NCI-H2171 (cell line): ENCODE data around the gene DLL1.
"Not testable (repeated sequence)": the region's sequence is repeated elsewhere in the genome, so short reads cannot be mapped to it uniquely, and the experiment has no call there.

ENCODE experiments used
- DNase-seq: peaks from one replicate; lab custom pipeline; 2025; lab: John Stamatoyannopoulos, UW

Gene DLL1, protein sequence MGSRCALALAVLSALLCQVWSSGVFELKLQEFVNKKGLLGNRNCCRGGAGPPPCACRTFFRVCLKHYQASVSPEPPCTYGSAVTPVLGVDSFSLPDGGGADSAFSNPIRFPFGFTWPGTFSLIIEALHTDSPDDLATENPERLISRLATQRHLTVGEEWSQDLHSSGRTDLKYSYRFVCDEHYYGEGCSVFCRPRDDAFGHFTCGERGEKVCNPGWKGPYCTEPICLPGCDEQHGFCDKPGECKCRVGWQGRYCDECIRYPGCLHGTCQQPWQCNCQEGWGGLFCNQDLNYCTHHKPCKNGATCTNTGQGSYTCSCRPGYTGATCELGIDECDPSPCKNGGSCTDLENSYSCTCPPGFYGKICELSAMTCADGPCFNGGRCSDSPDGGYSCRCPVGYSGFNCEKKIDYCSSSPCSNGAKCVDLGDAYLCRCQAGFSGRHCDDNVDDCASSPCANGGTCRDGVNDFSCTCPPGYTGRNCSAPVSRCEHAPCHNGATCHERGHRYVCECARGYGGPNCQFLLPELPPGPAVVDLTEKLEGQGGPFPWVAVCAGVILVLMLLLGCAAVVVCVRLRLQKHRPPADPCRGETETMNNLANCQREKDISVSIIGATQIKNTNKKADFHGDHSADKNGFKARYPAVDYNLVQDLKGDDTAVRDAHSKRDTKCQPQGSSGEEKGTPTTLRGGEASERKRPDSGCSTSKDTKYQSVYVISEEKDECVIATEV

DNA sequence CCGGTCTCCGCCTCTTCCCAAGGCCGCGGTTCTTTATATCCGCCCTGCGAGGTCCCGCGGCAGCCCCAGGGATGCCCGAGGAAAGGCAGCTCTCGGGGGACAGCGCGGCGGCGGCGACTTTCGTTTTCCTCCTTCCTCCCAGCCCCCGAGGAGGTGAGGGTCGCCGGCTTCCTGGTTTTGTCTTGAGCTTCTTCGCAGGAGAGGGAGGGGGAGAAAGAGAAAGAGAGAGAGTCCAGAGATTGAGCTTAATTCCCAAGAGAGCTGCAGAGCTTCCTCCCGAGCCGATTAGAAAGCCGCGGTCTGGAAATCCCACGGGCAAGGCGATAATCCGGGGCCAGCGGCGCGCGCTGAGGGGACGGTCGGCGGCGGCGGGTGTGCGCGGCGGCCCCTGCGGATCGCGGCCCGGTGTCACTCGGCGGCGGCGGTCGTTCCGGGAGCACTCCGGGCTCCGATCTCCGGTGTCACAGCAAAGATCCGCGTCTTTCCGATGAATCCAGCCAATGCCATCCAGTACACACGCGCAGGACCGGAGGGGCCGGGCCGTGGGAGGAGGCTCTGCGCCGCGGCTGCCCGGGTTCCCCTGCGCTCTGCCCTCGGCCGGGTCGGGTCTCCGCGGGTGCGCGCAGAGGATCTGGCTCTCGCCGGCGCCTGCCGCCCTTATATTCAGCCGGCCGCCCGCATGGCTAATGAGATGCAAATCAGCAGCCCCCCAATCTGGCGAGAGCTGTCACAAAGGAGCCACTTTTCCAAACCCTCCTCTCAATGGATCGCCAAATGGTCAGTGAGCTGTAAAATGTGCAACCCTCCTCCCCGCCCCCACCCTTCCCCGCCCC, at the start of gene DLL1:
TSS of gene DLL1 (minus strand) at position 783 of the 833 bp plus-strand sequence. CDS start 939 bp downstream, outside the sequence.
- DNase-seq: peak; percentile 41

DNA sequence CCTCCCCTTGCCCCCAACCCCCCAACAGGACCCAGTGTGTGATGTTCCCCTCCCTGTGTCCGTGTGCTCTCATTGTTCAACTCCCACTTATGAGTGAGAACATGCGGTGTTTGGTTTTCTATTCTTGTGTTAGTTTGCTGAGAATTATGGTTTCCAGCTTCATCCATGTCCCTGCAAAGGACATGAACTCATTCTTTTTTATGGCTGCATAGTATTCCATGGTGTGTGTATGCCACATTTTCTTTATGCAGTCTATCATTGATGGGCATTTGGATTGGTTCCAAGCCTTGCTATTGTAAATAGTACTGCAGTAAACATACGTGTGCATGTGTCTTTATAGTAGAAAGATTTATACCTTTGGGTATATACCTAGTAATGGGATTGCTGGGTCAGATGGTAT, 44.3 kb upstream of the DLL1 start:
- not testable (repeated sequence) for DNase-seq

DNA sequence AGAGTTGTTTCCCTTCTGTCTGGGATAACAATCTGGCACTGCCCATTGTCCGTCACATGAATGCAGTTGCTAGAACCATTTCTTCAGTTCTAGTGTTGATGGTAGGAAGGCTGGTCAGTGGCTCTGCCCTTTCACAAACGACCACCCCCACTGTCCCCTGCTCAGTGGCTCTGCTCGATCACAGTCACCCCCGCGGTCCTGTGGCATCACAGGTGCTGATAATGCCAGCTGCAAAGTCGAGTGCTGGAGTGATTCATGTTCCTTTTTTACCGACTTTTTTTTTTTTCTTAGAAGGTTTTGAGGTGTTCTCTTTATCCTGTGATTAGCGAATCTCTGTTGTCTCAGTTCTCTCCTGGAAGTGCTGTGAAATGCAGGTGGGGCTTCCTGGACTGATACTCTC, 38.4 kb upstream of the DLL1 start:
- DNase-seq: no peak

DNA sequence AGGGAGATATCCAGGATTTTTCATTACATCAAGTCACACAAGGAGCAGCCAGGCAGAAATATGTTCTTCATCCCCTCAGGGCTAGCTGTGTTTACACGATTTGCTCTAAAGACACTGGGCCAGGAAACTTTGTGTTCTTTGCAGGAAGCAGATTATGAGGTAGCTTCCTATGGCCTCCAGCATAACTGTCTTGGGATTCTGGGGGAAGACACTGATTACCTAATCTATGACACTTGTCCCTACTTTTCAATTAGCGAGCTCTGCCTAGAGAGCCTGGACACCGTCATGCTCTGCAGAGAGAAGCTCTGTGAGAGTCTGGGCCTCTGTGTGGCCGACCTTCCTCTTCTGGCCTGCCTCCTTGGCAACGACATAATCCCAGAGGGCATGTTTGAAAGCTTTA, 26.8 kb upstream of the DLL1 start:
- no peak for DNase-seq

DNA sequence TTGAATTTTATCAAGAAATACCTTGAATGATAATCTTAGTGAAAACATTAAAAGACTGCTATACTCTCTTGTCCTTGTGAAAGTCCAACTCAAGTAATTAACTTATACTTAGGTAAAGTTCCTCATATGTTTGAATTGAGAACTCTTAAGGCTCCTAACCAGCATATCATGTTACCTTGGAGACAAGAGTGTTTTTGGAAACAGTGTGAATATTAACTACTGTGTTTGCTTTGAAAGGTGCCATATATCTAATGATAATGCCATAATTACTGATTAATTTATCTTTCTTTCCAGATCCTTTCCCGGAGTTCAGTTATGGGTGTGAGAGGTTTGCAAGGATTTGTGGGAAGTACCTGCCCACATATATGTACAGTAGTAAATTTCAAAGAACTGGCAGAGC, 26.2 kb upstream of the DLL1 start:
- no peak for DNase-seq

DNA sequence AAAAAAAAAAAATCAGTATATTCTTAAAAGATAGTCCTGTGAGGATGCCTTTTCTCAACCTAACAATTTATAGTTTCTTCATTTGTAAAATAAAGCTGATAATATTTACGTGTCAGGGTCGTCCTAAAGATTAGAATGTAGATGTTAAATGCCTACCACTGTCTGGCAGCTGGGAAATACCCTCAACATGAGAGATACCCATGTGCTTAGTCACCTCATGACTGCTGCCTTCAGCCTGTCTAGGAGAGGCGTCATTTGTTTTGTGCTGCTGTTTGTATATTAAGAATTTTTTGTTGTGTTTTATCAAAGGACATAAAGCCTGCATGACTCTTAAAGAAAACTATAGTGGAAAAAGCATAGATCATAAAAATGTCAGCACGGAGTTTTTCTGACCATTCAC, 25.2 kb upstream of the DLL1 start:
- DNase-seq: no peak

DNA sequence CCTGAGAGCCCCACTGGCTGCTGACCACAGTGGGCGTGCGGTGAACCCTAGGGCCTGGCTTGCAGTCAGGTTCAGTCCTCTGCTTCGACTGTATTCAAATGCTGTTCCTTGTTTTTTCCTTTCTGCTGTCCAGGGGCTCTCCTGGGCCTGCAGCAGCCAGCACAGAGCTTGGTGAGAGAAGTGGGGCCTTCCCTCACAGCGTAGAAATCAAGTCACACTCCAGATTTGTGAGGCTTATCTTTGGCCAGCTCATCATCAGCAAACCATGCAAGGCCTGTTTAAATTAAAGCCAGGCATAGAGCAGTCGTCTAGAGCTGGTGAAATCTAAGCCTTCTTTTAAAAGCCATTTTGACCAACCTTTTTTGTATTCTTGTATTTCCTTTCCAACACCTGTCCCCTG, 24.1 kb upstream of the DLL1 start:
- no peak for DNase-seq

DNA sequence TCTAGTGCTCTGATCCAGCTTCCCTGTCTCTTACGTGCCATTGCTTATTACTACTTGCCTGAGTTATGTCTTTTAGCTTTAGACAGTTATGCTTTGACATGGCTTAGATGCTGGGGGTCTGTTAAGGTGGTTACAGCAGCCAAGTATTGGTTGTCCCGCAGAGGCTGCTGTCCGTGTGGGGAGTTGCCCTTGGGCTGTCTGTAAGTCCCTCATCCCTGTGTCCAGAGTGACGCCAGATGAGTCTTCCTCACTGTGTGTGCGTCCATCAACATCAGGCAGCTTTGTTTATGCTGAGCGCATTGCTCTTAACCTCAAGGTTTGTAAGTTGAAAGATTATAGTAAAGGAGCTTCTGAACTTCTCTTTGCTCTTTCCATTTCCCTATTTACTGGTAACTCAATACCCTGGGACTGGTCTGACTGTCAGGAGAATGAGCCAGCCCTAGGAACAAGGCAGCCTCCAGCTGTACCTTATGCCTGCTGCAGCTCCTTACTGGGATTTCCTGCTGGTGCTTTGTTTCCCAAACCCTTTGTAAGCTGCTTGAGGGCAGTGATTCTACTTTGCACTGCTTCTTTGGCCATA, 22.9 kb upstream of the DLL1 start:
- DNase-seq: no peak

DNA sequence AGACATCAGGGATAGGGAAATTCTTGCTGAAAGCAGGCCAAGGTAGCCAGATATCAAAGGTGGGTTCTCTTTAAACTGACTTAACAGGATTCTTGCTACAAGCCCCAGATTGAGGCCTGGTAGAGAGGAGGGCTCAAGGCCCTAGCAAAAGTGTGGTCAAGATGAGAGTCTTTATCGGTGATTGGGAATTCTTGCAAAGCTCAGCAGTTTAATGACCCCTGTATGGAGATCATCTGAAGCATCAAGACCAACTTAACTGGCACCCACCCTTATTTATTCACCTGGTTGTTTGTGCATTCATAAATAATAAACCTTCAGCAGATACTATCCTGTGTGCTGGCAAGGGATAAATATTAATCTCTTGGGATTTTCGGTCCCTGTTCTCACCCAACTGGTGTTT, 22.0 kb upstream of the DLL1 start:
- no peak for DNase-seq

DNA sequence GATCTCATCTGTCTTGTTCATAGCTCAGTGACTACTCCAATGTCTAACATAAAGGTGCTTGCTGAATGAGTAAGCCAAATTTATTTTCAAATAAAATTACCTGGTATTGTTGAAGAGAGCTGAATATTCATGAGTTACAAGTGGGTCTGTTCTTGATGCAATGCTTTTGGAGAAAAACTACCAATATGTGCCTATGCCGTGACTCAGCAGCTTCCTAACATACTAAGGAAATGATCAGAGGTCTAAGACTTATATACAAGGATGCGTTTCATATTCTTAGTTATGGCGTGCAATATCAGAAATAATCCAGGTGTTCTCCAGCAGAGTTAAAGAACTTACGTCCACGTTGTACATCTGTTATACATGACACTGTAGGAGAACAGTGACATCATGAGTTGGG, 20.8 kb upstream of the DLL1 start:
- no peak for DNase-seq

DNA sequence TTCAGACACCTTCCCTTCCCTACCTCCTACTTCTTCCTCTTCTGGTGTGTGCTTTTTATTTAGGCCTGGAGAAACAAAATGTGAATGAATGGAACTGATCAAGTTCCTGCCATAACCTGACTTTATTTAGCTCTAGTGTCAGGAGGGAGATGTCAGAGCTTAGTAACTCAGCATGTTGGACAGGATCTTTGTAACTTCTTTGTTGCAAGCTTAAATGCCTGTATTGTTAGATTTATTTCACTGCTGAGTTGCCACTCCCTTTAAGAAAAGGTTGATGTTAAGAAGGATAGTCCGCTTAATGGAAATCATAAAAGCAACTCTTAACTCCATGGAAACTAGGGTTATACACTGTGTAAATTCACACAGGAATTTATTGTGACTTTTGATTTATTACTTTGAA, 17.9 kb upstream of the DLL1 start:
- DNase-seq: no peak

DNA sequence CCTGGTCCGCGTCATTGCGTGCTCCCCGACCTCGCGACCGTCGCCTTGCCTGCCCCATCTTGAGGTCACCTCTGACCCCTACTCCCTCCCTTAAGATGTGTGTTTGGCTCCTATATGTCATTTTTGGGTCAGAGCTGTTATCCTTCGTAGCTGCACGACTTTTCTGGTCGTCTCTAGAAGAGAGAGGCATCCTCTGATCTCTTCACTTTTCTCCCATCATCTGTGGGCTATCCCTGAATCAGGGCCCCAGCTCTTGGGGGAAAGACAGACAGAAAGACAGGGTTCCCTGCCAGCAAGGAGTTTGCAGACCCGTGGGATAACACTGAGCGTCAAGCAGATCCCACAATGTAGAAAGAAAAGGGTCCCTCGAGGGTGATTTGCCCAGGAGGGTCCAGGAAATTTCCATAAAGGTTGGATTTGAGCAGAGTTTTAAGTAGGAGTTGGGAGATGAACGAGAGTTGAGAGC, 16.2 kb upstream of the DLL1 start:
- DNase-seq: no peak

DNA sequence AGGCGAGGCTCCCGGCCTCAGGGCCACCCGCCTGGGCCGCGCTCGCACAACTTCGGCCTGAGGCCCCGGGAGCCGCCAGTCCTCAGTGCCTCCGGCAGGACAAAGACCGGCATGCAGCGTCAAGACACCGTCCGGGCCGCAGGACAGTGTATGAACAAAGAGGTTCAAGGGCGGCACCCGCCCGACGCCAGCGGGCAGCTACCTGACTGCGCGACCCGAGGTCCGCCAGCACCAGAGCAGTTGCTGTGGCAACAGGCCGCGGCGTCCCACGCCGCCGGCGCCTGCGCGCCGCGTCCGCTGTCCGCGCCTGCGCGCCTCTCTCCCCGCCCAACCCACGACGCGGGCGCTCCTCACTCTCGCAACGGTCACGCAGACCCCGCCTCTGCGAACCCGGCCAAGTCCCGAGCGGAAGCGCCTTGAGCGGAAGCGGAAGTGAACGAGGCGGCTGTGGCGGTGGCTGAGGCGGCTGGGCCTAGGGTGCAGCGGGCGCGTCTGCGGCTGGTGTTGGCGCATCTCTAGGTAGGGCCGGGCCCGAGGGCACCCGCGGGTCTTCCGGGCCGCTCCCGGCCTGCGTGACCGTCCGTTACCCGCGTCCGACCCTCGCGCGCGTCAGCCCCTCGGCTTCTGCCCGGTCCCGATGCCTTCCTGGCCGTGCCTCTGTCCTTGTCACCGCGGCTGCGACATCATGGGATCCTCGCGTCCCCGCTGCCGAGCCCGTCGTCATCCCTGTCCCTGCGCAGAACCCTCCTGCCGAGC, 15.6 kb upstream of the DLL1 start, which contains the start of gene FAM120B:
TSS of gene FAM120B (plus strand) at position 435 of the 756 bp plus-strand sequence. CDS start 10,633 bp downstream, outside the sequence.
- DNase-seq: peak; percentile 93

DNA sequence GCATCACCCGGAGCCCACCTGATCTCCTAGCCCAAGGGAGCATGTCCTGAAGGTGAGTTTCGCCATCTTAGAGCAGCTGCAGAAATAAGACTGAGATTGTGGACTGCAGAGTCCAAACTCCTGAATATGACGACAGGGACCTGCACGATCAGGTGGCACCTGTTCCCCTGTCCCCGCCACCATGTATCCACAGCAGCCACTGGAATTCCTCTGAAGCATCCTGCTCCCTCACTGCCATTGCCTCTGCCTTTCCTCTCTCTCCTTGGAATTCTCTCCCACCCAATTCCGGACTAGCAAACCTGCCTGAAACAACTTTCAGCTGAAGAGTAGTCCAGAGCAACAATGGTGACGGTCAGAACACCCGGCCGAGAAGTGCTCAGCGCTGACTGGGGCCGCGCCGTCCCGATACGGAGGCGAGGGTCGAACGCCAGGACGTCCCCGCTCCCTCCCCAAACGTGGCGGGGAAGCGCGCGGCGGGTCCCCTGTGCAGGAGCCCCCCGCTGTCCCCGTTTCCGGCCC, 15.0 kb upstream of the DLL1 start:
- DNase-seq: no peak

DNA sequence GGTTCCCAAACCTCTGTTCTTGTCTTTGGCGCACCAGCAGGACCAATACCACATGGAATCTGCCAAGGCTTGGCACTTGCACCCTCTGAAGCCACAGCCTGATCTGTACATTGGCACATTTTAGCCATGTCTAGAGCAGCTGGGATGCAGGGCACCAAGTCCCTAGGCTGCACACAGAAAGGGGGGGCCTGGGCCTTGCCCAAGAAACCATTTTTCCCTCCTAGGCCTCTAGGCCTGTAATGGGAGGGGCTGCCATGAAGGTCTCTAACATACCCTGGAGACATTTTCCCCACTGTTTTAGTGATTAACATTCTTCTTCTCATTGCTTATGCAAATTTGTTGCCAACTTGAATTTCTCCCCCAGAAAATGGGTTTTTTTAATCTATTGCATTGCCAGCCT, 10.3 kb upstream of the DLL1 start:
- no peak for DNase-seq

DNA sequence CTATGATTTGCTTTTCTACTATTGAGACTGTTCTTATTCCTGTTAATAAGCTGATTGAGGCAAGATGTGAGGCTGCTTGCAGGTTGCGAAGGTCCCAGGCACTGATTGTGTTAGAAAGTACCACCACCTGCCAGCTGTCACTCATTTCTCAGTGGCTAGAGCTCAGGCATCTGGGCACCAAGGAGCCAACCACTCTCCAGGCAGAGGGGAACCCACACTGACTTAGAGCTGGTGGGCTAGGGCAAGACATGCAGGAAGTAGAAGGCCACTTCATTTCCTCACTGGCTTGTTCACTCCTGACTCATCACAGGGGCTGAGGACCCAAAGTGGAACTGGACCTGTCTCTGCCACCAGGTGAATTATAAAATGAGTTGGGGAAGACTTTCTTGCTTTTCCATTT, 7.8 kb upstream of the DLL1 start:
- no peak for DNase-seq

DNA sequence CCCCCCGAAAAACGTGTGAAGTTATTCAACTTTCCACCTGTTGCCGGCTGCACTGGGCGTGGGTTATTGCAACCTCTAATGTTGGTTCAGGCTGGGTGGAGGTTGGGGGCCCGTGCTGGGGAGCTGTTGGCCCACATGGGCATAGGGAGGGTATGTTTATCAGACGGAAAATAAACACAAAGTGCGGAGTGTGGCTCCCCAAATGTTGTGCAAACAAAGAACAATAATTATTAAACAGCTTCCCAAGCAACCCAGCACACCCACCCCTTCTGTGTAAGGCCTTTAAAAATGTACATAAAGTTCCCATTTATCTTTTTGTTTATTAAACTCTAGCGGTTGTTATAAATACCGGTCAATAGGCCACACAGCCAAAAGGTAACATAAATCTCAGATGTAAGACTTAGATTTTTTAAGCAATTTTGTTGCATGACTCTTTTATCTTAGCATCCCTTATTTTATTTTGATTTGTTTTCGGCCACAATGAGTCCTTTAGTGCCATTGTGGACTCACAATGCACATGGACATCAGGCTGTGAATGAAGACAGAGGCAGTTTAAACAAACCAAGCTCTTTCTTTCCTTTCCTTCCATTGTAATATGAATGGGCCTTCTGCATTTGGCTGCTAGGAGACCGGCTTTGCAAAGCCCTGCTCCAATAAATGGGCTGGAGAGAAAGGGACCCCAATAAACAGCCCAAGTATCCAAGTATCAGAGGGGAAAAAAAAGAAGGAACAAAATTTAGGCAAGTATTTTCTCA, 6.9 kb upstream of the DLL1 start:
- DNase-seq: no peak

DNA sequence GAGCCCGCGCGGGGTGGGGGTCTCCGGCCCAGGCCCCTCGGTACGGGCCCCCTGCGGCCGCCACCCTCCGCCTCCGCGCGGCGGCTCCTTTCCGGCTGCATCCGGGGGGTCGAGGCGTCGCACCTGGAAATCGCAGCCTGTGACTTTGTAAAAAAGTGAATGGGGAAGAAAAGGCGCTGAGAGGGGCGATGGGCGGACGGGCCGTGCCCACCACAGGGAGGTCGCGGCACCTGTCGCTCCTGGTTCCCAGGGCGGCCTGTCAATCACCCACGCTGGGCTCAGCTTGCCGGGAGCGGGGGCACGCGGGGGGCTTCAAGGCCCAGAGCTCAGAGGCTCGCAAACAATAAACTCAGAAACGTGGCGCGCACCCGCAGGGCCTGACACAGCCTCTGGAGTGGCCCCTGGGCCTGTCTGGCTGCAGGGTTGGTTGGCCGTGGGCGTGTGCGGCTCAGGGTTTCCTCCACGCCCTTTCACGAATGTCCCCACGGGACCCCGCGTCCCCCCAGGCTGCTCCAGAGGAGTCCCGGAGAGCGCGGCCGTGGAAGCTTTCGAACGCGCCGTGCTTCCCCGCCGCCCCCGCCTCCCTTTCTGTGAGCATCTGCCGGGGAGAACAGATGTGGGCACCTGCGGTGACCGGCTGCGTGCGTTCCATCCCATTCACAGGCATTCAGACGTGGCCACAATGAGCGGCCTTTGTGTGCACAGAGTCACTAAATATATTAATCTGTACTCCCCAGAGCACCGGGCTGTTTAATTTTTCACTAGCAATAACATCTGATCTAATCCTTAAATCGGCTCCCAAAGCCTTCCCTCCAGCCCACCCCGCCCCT, 6.1 kb upstream of the DLL1 start:
- DNase-seq: no peak

DNA sequence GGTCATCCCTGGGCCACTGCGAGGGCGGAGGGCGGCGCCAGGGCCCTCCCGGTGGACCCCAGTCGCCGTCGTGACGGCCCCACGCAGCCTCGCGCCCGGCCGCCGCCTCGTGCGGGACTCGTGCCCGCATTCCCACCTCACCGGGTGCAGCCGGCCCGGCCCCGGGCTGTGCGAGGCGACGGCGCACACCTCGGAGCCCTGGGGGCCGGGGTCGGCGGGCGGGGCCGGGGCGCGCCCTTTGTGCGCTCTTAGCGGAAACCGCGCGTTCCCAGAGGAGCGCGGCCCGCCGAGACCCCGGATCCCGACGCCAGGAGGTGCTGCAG, 5.5 kb upstream of the DLL1 start:
- no peak for DNase-seq
